Iris pigment epithelial cell (primary cell): ENCODE measurements around the gene GATAD1.
A peak's percentile ranks its signal among the peaks of the same experiment; 100 is the strongest.
"Not testable (repeated sequence)": the region's sequence is repeated elsewhere in the genome, so short reads cannot be mapped to it uniquely, and the experiment has no call there.

Experiments
- DNase-seq: peaks from one replicate; pipeline ENCODE4 v3.0.0-alpha.2; 2011; ENCODE audit warnings: low read depth

GATAD1 gene

DNA sequence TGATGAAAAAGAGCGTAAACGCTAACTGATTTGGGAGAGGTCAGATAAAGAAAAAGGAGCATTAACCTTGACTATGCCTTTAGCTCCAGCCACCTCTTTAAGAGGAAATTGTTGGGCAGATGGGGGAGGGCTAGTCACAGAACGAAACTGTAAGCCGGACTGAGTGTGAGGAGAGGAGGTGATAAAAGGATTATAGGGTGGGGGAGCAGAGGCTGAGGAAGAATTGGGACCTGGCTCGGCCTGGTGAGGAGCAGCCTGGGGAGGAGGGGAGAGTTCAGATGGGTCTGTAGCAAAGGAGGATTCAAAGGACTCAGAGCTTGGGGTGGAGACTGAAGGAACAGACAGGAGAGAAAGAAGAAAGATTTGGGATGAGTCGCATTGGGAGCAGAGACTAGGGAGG lies 36.3 kb downstream of the GATAD1 start:
- DNase-seq: not testable (repeated sequence)

DNA sequence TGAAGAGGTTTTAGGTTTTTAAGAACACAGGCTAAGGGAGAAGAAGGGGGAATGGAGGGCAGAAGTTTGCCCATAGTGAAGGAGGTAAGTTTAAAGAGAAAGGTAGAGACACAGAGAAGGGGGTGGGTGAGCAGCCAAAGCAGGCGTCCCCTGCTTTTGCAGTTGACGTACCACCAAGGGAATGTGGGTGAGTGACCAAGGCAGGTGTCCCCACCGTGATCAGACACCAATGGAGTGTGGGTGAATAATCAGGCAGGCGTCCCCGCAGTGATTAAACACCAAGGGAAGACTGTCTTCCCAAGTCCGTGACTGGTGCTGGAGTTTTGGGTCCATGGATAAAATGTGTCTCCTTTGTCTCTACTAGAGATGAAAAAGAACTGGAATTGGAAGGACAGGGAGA lies 36.9 kb downstream of the GATAD1 start:
- not testable (repeated sequence) for DNase-seq

DNA sequence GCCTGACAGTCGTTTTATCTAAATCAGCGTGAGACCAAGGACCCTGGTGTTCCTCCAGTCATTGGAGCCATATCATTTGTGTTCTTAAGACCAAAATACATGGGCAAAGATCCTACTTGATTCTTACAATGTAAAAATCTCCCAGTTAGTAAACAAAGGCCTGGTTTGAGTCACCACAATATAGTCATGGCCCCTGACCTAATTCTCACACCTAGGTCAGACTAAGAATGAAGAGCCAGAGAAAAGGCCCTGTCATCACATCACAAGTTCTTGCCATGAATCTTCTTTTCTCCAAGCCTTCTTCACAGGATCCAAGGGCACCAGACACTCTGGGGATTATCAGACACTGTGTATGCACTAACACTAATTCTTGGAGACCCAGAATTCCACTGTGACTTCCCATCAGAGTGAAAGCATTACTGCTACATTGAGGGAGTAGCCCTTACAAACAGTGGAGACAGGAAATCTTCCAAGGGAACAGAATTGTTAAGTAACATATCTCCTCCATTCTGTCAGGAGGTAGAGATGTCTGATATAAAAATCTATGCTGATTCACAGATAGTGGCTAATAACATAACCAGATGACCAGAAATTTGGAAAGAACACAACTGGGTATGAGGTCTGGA lies 38.1 kb downstream of the GATAD1 start:
- DNase-seq: no peak

DNA sequence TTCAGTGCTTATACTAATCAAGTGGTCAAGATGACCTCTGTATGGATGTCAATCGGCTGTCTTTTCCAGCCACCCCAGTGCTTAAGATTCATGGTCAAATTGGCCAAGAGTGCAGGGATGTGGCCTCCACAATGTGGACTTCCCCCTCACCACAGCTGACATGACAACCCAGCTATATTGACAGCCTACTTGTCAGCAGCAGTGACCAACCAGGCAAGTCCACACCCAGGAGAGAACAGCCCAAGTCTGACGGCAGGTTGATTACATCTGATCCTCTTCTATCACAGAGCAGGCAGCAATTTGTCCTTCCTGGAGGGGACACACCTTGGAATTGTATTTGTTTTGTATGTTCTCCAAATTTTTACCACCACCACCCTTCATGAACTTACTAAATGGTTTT lies 38.7 kb downstream of the GATAD1 start:
- DNase-seq: no peak

DNA sequence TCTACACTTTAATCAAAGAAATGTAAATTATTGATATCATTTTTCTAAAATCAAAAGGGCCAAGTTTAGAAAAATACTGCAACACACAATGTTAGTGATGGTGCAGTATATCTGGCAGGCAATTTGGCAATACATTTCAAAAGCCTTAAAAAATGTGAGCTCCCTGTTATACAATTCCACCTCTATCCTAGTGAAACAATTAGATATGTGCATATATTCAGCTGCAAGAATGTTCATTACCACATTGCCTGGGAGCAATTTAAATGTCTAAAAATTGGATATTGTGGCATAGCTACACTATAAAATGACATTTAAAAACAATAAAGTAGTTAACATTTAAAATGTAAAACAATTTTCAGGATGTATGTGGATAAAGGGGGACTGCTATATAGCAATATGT lies 40.5 kb downstream of the GATAD1 start:
- DNase-seq: no peak

DNA sequence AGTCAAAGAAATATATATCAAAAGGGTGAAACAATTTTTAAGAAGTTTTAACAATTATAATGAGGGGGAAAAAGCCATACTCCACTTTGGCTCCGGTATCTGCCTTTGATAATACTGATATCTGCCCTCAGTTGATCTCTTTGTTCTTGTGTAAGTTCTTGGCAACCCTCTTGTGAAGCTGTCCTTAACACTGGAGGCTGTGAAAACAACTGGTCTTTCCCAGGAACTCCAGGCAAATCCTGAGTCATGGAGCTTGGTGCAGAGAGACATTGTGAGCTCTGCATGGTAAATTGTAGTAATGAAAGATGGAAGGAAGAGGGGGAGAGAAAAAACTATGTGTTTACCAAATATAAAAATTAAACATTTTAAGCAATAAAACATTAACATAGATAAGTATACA lies 42.4 kb downstream of the GATAD1 start:
- DNase-seq: peak; percentile 41

DNA sequence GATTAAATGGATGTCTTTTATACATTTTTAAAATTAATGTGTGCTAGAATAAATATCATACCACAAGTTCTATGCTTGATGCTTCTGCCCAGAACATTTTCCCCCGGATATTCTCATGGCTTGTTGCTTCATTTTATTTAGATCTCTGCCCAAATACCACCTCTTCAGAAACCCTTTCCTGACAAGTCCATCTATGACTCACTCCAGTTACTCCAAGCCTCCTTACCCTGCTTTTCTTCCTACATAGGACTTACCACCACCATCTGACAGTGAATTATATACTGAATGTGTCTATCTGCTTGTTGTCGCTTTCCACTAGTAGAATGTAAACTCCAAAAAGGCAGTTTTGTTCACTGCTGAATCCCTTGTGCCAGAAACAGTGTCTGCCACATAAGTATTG lies 49.6 kb downstream of the GATAD1 start:
- peak; percentile 69 for DNase-seq

DNA sequence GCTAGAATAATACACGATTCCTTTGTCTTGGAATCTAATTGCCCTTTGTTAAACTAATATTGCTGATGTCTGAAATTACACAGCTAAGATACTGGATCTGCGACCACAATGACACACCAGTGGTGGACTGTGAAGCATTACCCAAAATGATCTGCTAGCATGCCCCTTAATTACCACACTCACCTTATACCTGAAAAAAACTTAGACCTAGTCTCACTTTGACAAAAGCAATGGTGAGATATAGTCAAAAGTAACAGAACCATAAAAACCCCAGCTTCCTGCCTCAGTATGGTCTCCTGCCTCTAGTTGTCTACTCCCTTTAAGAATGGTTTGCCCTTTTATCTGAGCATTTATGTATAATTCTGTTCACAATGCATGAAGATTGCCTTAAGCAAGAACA lies 51.3 kb downstream of the GATAD1 start:
- no peak for DNase-seq

DNA sequence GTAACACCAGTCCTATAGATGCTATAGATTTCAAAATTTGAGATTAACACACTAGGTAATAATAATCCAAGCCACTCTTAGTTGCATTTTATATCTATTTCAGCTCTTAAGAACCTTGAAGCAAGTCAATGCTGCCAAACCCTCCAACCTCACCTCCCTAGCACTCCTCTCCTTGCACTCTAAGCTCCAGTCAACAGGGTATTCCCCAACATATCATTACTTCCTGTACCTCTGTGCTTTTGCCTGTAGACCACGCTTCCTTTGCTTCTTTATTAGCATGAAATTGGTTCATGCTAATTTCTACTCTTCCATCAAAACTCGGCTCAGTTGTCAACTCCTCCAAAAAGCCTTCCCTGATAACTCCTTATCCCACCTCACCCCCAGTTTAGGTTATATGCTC lies 56.5 kb downstream of the GATAD1 start:
- no peak for DNase-seq

DNA sequence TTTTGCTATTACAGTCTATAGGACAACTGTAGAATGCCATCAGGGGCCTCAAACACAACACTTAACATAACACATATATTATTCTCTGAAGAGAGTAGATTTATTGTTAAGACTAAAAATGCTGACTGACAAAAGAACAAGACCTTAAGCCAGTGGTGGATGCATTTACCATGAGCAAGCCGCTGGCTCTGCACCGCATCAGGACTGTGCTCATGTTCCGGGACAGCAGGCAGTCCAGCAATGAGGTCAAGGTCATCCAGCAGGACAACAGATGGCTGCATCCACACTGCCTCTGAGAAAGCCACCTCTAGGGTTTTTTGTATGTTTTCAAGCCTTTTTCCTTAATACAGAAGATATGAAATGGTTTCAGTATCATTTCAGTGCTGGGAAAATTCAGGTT lies 57.3 kb downstream of the GATAD1 start:
- DNase-seq: no peak

DNA sequence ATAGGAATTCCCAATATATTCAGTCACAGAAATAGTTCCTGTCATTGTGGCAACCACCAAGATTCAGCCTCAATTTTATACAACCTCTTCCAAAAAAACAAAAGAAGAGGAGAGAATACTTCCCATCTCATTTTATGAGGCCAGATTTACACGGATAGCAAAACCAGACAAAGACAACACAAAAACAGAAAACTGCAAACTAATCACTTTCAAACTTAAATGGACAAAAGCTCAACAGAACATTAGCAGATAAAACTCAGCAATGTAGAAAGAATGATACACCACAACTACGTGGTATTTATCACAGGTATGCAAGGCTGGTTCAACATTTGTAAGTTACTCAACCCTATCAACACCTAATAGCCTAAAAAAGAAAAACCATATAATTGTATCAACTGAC lies 59.1 kb downstream of the GATAD1 start:
- DNase-seq: no peak

DNA sequence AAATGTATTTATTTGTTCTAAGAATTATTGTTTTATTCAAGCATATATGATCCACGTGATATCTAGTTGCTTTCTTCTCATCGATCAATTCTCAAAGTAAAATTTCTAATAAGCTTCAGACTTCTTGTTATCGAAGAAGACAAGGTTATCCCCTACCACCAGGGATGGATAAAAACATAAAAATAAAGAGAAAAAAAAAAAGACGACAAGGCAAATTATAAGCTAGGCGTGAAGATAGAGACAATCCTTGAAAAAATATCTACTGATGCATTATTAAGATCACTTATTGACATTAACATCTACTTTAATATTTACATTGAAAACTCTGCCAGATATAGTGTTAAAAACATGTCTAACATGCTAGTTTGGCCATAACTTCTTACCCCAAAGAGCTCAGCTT lies 61.7 kb downstream of the GATAD1 start:
- no peak for DNase-seq
